IMR-90 (cell line): ENCODE data around the gene GATA6. TPM values are rescaled to one million over a fixed set of nuclear protein-coding genes. Genes with fewer than 3 reads are reported as not detected.

Experiments
- ATAC-seq: fragments of 200-7000 bp; cut with Tn5 transposase; 2 replicates; pipeline ENCODE4 v1.9.1; 2020; ENCODE audit warnings: low read depth, mild to moderate bottlenecking, moderate library complexity
- BruUV-seq: library from RNA; stranded (reverse); fragments of 400-500 nt; replicated peaks from 2 replicates; lab custom pipeline; 2021; lab: Mats Ljungman, UMichigan
- CTCF ChIA-PET: fragments of 300-600 bp; formaldehyde crosslinking; extraction: SDS; loops from one replicate; lab custom pipeline; 2021; ENCODE audit warnings: antibody characterized with exemption; lab: Yijun Ruan, JAX
- POLR2A ChIA-PET: fragments of 300-600 bp; sonication (Branson Sonifier 250); formaldehyde crosslinking; loops from one replicate; lab custom pipeline; 2022; ENCODE audit warnings: antibody characterized with exemption; ENCODE audit not compliant: unreplicated experiment; lab: Charles Lee
- DNase-seq: peaks from one replicate; pipeline ENCODE4 v3.0.0; 2013
- H2AFZ ChIP-seq: replicated peaks from 2 replicates; pipeline ENCODE3; 2013; ENCODE audit warnings: low read length, mild to moderate bottlenecking; ENCODE audit not compliant: poor library complexity
- H2AK5ac ChIP-seq: 2 replicates; pipeline ENCODE4 v1.6.1; 2013; ENCODE audit warnings: low read depth, low read length, inconsistent platforms
- H2AK9ac ChIP-seq: replicated peaks from 2 replicates; pipeline ENCODE3; 2013; ENCODE audit warnings: mild to moderate bottlenecking, low read depth, low read length, moderate library complexity; ENCODE audit not compliant: poor library complexity
- H2BK120ac ChIP-seq: 2 replicates; pipeline ENCODE4 v1.6.1; 2013; ENCODE audit warnings: low read depth, low read length, inconsistent platforms
- H2BK15ac ChIP-seq: 3 replicates; pipeline ENCODE4 v1.6.1; 2013; ENCODE audit warnings: low read depth, low read length, inconsistent platforms
- H2BK20ac ChIP-seq: 2 replicates; pipeline ENCODE4 v1.6.1; 2013; ENCODE audit warnings: low read depth, mild to moderate bottlenecking, inconsistent platforms, low read length, moderate library complexity
- H2BK5ac ChIP-seq: 2 replicates; pipeline ENCODE4 v1.6.1; 2013; ENCODE audit warnings: mild to moderate bottlenecking, low read depth, low read length, inconsistent platforms; ENCODE audit not compliant: poor library complexity, severe bottlenecking
- H3K14ac ChIP-seq: replicated peaks from 2 replicates; pipeline ENCODE4 v1.6.1; 2013; ENCODE audit warnings: low read depth, low read length, inconsistent platforms
- H3K18ac ChIP-seq: 2 replicates; pipeline ENCODE4 v1.6.1; 2013; ENCODE audit warnings: low read depth, low read length, control low read depth
- H3K23ac ChIP-seq: 2 replicates; pipeline ENCODE4 v1.6.1; 2013; ENCODE audit warnings: low read depth, low read length, inconsistent platforms
- H3K27ac ChIP-seq: 2 replicates; pipeline ENCODE4 v1.5.1; 2013; ENCODE audit warnings: mild to moderate bottlenecking, control low read depth, low read length; ENCODE audit not compliant: insufficient read depth
- H3K27me3 ChIP-seq: 2 replicates; pipeline ENCODE4 v1.6.1; 2013; ENCODE audit warnings: low read length; ENCODE audit not compliant: control insufficient read depth, insufficient read depth
- H3K36me3 ChIP-seq: 2 replicates; pipeline ENCODE4 v1.6.1; 2013; ENCODE audit warnings: low read length, mixed read lengths; ENCODE audit not compliant: control insufficient read depth, insufficient read depth
- H3K4ac ChIP-seq: 2 replicates; pipeline ENCODE4 v1.6.1; 2013; ENCODE audit warnings: low read depth, low read length, inconsistent platforms
- H3K4me1 ChIP-seq: 2 replicates; pipeline ENCODE4 v1.6.1; 2013; ENCODE audit warnings: low read length, mixed read lengths; ENCODE audit not compliant: control insufficient read depth, insufficient read depth
- H3K4me2 ChIP-seq: 2 replicates; pipeline ENCODE4 v1.6.1; 2013; ENCODE audit warnings: low read depth, mild to moderate bottlenecking, control low read depth, low read length, moderate library complexity
- H3K4me3 ChIP-seq: 2 replicates; pipeline ENCODE4 v1.5.1; 2013; ENCODE audit warnings: low read depth, mild to moderate bottlenecking, control low read depth, low read length, moderate library complexity; ENCODE audit not compliant: insufficient read depth
- H3K56ac ChIP-seq: 2 replicates; pipeline ENCODE4 v1.6.1; 2013; ENCODE audit warnings: low read length, inconsistent platforms; ENCODE audit not compliant: insufficient read depth; ENCODE audit errors: extremely low read depth
- H3K79me1 ChIP-seq, 2 experiments: 2 replicates each; pipeline ENCODE4 v1.6.1; 2013; ENCODE audit warnings: low read length in 2 of 2, inconsistent platforms in 1 of 2, low read depth in 1 of 2
- H3K9ac ChIP-seq: 2 replicates; pipeline ENCODE4 v1.6.1; 2013; ENCODE audit warnings: low read depth, low read length, control low read depth
- H3K9me1 ChIP-seq: 2 replicates; pipeline ENCODE4 v1.6.1; 2013; ENCODE audit warnings: low read length, inconsistent platforms; ENCODE audit not compliant: insufficient read depth
- H3K9me3 ChIP-seq: 2 replicates; pipeline ENCODE4 v1.6.1; 2013; ENCODE audit warnings: low read length; ENCODE audit not compliant: control insufficient read depth, insufficient read depth
- H4K20me1 ChIP-seq: 2 replicates; pipeline ENCODE4 v1.6.1; 2013; ENCODE audit warnings: low read length, inconsistent platforms; ENCODE audit not compliant: insufficient read depth
- H4K5ac ChIP-seq: 2 replicates; pipeline ENCODE4 v1.6.1; 2013; ENCODE audit warnings: mild to moderate bottlenecking, low read depth, low read length, control low read depth
- H4K8ac ChIP-seq, 2 experiments: 2 replicates each; pipeline ENCODE4 v1.6.1; 2013; ENCODE audit warnings: low read depth in 2 of 2, low read length in 2 of 2, control low read depth in 1 of 2, inconsistent platforms in 1 of 2
- H4K91ac ChIP-seq: 2 replicates; pipeline ENCODE4 v1.6.1; 2013; ENCODE audit warnings: low read depth, low read length, inconsistent platforms; ENCODE audit not compliant: insufficient read depth
- CEBPB ChIP-seq: IDR thresholded peaks from 2 replicates; pipeline ENCODE4 v1.6.1; 2012; ENCODE audit warnings: low read depth, low read length, improper control_type of control experiment
- NFE2L2 ChIP-seq: fragments of 150-350 bp; IDR thresholded peaks from 2 replicates; pipeline ENCODE4 v1.6.1; 2016; ENCODE audit warnings: low read depth, mild to moderate bottlenecking, low read length
- WGBS, 2 experiments: methylation state at CpG; one replicate each; pipeline versions ENCODE4 v1.1.5 to v1.1.7; 2013; ENCODE audit warnings: missing lambda C conversion rate in 2 of 2; ENCODE audit not compliant: insufficient read length in 1 of 2; ENCODE audit errors: extremely low coverage in 2 of 2; 5-methylcytosine and 5-hydroxymethylcytosine counted together
- dilution Hi-C: fragments of 300-500 bp; cut with HindIII; formaldehyde crosslinking; loops from one replicate; pipeline ENCODE4 v1.14.3; 2018; ENCODE audit warnings: low sequenced_read_pairs; ENCODE audit not compliant: unreplicated experiment
- in situ Hi-C: fragments of 300-500 bp; cut with MboI; formaldehyde crosslinking; loops from 3 replicates; pipeline ENCODE4 v1.14.3; 2019; ENCODE audit warnings: low sequenced_read_pairs, inconsistent platforms, mixed read lengths
- intact Hi-C: fragments of 100-400 bp; cut with micrococcal nuclease; formaldehyde crosslinking; loops from 2 replicates; pipeline ENCODE4 v1.10.0; 2022
- polyA plus RNA-seq, 3 experiments: library from polyadenylated mRNA; depleted of rRNA; stranded (reverse); fragments of >200 nt; gene quantifications; 2 replicates each; pipeline ENCODE4 v1.2.3, GENCODE V29; 2012; ENCODE audit warnings: low replicate concordance in 1 of 3
- total RNA-seq: library from RNA; depleted of rRNA; stranded (reverse); fragments of >200 nt; gene quantifications from 2 replicates; pipeline ENCODE4 v1.2.3, GENCODE V29; 2012

The GATA6 gene
- total and polyA plus RNA-seq, 2 of the 4 experiments (the other 2 are of a cell fraction), result 2.5 to 4.0 TPM

GRCh38 chr18:22189449-22190166, 20.2 kb downstream of the GATA6 start:
- no peak overlapping the region for H3K14ac ChIP-seq
- no peak overlapping the region for H4K8ac ChIP-seq
- 100% methylated on average over 1 of the region's 11 CpGs; no CpG with 5 or more reads in 1 of the 2 experiments for WGBS, 2 experiments
- H3K9me3 ChIP-seq, result no peaks in the 10 kb centered on the region
- ChIA-PET POLR2A (no interaction called here), CTCF (no interaction called here)
- peak overlapping the region; percentile 25; the same call in 1 of the 2 replicates for H4K91ac ChIP-seq
- no peak overlapping the region for H2BK5ac ChIP-seq
- peak overlapping the region; percentile 48; the same call in 2 of the 3 replicates for H2BK15ac ChIP-seq
- peak overlapping the region; percentile 68 for H3K18ac ChIP-seq
- H3K56ac ChIP-seq, result no peak overlapping the region
- peaks cover 12% of the 10 kb centered on the region for H3K9me1 ChIP-seq
- ATAC-seq (no peak), DNase-seq (no peak)
- H3K4me1 ChIP-seq, result peaks cover 13% of the 10 kb centered on the region
- BruUV-seq, result no TSS peak
- peaks cover 14 to 24% of the 10 kb centered on the region in 2 experiments; a peak in 3 of 4 replicates for H3K79me1 ChIP-seq
- H3K23ac ChIP-seq, result peak overlapping the region; percentile 7; the same call in 1 of the 2 replicates
- H2BK20ac ChIP-seq, result 0 out of 2 replicates have a peak overlapping the region, but pooled peaks have one; percentile 27
- H2AFZ ChIP-seq, result no peak overlapping the region
- H2BK120ac ChIP-seq, result peak overlapping the region; percentile 20; the same call in 1 of the 2 replicates
- H4K20me1 ChIP-seq, result no peaks in the 10 kb centered on the region
- H3K27ac ChIP-seq, result no peak overlapping the region
- intact Hi-C loops (loop anchor here (1.0 to 5.0 kb wide), 2 partner anchors 123 to 277 kb away; no protein-coding TSS in a partner anchor), dilution Hi-C loops (no loop called here), in situ Hi-C loops (no loop called here)
- no peak for TF ChIP-seq NFE2L2
- peak; percentile 67 for TF ChIP-seq CEBPB
- peak overlapping the region; percentile 71; the same call in 1 of the 2 replicates for H2AK5ac ChIP-seq
- H3K4ac ChIP-seq, result 0 out of 2 replicates have a peak overlapping the region, but pooled peaks have one; percentile 33
- no peak overlapping the region for H4K5ac ChIP-seq
- H3K36me3 ChIP-seq, result peaks cover 22% of the 10 kb centered on the region
- no peak overlapping the region for H3K4me3 ChIP-seq
- no peak overlapping the region for H2AK9ac ChIP-seq
- 0 out of 2 replicates have a peak overlapping the region, but pooled peaks have one; percentile 31 for H3K9ac ChIP-seq
- no peaks in the 10 kb centered on the region for H3K27me3 ChIP-seq
- H3K4me2 ChIP-seq, result no peak overlapping the region; the same call in 1 of the 2 replicates
